Right lung (tissue), 5 donors: ENCODE results near the gene SH3PXD2A. TPM values are rescaled to one million over a fixed set of nuclear protein-coding genes. Genes with fewer than 3 reads are reported as not detected.
"Not testable (repeated sequence)": the region's sequence is repeated elsewhere in the genome, so short reads cannot be mapped to it uniquely, and the experiment has no call there.

Source experiments
- DNase-seq, 2 donors: peaks; one replicate each; pipeline ENCODE4 v3.0.0-alpha.2; 2013
- polyA plus RNA-seq, 5 donors: library from polyadenylated mRNA; unstranded; fragments of 120-200 nt; gene quantifications; one replicate each; pipeline versions ENCODE4 v1.2.1 to v1.2.3, GENCODE V29; 2013; ENCODE audit warnings: inconsistent platforms in 1 of 5, low replicate concordance in 1 of 5; ENCODE audit not compliant: insufficient read length in 5 of 5, insufficient read depth in 1 of 5

The SH3PXD2A gene
- polyA plus RNA-seq, 5 donors: 77.6 to 101 (median 84.0) TPM

GRCh38 chr10:103666087-103666761, 189.2 kb downstream of the SH3PXD2A start:
- no peak for DNase-seq

- no peak for DNase-seq
These were observed 190.1 kb downstream of the SH3PXD2A start for GRCh38 chr10:103665162-103665889.

GRCh38 chr10:103663802-103664201, 191.6 kb downstream of the SH3PXD2A start:
- DNase-seq: no peak

- DNase-seq: no peak
These were observed 192.1 kb downstream of the SH3PXD2A start for GRCh38 chr10:103663236-103663635.

GRCh38 chr10:103662704-103663103, 192.7 kb downstream of the SH3PXD2A start:
- not testable (repeated sequence) for DNase-seq

GRCh38 chr10:103661198-103661950, 194.0 kb downstream of the SH3PXD2A start:
- peak; percentile 89 to 91 for DNase-seq

GRCh38 chr10:103660364-103661197, 194.8 kb downstream of the SH3PXD2A start:
- DNase-seq: peak in 1 of 2 donors; percentile 37

GRCh38 chr10:103659674-103660363, 195.6 kb downstream of the SH3PXD2A start:
- DNase-seq: peak; percentile 75 to 80

- no peak for DNase-seq
These were observed 197.3 kb downstream of the SH3PXD2A start for GRCh38 chr10:103658049-103658577.

- DNase-seq: no peak
These were observed 198.2 kb downstream of the SH3PXD2A start for GRCh38 chr10:103657061-103657591.

GRCh38 chr10:103654925-103655324, 200.5 kb downstream of the SH3PXD2A start:
- no peak for DNase-seq

GRCh38 chr10:103653581-103654037, 201.8 kb downstream of the SH3PXD2A start:
- no peak for DNase-seq

- DNase-seq: no peak
These were observed 202.6 kb downstream of the SH3PXD2A start for GRCh38 chr10:103652599-103653281.

- no peak for DNase-seq
These were observed 203.4 kb downstream of the SH3PXD2A start for GRCh38 chr10:103651783-103652476.

GRCh38 chr10:103651333-103651732, 204.0 kb downstream of the SH3PXD2A start:
- DNase-seq: no peak

- no peak for DNase-seq
These were observed 205.5 kb downstream of the SH3PXD2A start for GRCh38 chr10:103649654-103650423.

- DNase-seq: no peak
These were observed 206.5 kb downstream of the SH3PXD2A start for GRCh38 chr10:103648636-103649532.
